ENCODE data around the gene DHTKD1.
"Not testable (repeated sequence)": the region's sequence is repeated elsewhere in the genome, so short reads cannot be mapped to it uniquely, and the experiment has no call there.

DHTKD1 gene

DNA sequence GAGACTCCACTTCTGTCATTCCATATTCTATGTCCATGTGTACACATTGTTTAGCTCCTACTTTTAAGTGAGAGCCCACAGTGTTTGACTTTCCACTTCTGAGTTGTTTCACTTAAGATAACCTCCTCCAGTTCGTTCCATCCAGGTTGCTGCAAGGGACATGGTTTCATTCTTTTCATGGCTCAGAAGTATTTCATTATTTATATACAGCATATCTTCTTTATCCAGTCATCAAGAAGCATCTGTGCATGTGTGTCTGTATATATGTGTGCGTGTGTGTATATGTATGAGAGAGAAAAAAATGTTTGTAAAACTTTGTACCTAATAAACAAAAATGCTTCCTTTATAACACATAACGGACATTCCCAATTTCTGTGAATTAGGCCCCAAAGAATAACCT is 66.9 kb downstream of the DHTKD1 start:
- no peak for DNase-seq (ENCODE audit: low read depth in 3 of 3)

DNA sequence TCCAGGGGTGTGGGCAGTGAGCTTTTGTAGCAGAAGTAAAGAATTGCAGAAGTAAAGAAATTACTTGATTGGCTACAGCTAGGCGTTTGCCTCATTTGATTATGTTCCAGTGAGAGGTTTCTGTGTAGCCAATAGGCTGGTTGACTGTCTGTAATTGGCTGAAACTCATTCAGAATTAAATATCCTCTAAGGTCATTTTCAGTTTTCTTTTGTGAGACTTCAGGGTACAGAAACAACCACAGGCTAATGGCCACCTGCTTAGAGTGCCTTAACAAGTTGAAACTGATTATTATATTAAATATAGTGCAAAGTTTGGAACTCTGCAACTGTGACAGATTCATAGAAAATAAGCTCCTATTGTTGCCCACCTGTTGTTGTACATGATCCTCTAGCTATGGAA is 71.3 kb downstream of the DHTKD1 start:
- no peak for DNase-seq (ENCODE audit: low read depth in 3 of 3)

DNA sequence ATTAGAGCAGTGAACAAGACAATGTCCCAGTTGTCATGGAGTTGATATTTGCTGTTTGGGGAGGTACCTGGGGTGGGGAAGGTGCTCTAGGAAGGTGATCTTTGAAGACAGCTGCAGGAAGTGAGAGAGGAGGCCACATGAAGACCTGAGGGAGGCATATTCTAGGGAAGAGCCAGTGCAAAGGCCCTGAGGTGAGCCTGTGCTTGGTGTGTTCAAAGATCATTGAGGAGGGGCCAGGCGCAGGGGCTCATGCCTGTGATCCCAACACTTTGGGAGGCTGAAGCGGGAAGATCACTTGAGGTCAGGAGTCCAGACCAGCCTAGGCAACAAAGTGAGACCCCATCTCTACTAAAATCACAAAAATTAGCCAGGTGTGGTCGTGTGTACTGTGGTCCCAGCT is 75.8 kb downstream of the DHTKD1 start:
- DNase-seq (ENCODE audit: low read depth in 3 of 3): no peak

DNA sequence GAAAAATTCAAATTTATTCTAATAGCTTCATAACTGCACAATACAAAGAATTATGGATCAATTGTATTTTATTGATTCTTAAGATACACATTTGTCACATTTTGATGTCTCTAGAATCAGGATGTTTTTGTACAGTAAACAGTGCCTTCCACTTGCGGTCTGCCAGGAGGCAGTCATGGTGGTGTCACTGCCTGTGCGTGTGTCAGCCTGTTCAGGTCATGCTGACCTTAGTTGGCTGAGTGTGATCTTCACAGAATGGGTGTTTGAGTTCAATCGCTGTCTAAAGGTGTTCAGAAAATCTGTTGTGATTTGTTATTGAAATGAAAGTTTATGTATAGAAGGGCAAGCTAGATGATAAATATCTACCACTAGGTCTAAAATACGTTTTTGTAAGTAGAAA is 81.4 kb downstream of the DHTKD1 start:
- DNase-seq (ENCODE audit: low read depth in 3 of 3): no peak

- no peak for DNase-seq (ENCODE audit: low read depth in 3 of 3)
Measured at GRCh38 chr10:12154516-12154915, 85.8 kb downstream of the DHTKD1 start.

DNA sequence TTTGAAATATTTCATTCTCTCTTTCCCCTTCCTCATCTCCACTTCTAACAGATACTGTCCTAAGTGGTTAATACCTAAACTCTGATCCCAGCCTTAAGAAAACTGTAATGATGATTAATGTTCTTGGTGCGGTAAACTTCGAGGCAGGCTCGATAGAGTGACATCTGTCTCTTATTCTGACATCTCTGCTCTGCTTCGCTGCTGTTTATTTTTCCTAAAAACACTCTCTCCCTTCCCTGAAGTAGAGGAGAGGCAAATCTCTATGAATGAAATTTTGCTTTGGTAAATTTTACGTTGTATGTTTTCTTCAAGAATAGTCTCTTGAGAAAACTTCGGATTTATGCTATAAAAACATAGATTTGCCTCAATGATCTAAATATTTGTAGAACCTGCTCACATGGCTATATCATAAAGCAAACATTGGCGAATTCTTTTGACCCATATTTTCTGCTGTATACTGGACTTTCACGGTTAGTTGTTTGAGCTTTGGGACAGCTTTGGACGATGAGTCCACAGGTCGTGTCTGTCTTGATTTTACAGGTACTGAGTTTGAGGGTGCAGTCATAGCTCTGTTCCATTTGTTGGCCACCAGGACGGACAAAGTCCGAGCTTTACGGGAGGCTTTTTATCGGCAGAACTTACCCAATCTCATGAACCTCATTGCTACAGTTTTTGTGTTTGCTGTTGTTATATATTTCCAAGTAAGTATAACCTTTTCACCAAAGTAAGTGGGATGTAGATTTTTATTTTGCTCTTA is 87.8 kb downstream of the DHTKD1 start:
- no peak for DNase-seq (ENCODE audit: low read depth in 3 of 3)

GRCh38 chr10:12158111-12158510 is 89.4 kb downstream of the DHTKD1 start:
- DNase-seq (ENCODE audit: low read depth in 3 of 3): no peak

- DNase-seq (ENCODE audit: low read depth in 3 of 3): no peak
Measured at GRCh38 chr10:12160664-12161063, 91.9 kb downstream of the DHTKD1 start.

GRCh38 chr10:12162927-12163326 is 94.2 kb downstream of the DHTKD1 start:
- DNase-seq (ENCODE audit: low read depth in 3 of 3): no peak

DNA sequence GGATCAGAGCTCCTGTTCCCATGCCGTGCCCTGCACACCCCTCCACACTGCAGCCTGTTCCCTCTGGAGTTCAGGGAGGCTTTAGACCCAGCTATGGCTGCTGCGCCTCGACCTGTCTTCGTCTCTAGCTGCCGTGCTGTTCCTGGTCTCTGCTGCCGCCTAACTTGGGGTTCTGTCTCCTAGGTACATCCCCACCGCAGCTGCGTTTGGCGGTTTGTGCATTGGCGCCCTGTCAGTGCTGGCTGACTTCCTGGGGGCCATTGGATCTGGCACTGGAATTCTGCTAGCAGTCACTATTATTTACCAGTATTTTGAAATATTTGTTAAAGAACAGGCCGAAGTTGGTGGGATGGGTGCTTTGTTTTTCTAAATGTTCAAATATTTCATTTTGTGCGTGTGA is 95.3 kb downstream of the DHTKD1 start:
- no peak for DNase-seq (ENCODE audit: low read depth in 3 of 3)

- no peak for DNase-seq (ENCODE audit: low read depth in 3 of 3)
Measured at GRCh38 chr10:12165036-12165435, 96.3 kb downstream of the DHTKD1 start.

DNA sequence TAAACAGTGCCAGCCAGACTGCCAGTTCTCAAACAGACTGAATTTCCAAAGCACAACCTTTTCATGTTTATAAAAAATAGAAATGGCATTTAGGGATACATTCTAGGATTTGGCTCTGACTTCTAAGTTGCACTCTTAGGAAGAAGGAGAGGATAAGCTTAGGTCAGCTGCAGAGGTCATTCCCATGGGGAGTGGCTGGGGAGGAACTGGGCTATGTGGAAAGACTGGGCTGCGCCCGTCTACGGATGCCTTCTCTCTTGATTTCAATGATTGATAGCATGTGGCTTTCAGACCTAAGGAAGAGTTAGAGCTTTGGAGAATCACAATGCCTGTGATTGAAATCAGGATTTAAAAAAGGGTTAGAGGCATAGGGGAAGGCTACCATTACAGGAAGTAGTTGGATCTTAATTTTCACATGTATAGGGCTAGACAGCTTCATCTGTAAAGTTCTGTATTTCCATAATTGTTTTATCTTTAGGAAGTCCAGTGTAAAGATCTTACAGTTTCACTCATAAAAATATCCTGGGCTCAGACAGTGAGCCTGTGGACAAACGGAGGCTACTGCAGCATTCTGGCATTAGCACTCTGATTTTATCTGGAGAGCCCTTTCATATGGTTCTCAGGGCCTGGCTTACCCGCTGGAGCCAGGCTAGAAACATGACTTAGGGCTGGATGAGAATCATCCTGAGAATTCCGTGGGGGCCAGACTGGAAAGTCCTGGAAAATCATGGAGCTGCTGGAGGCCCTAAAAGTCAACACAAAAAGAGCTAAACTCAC is 97.4 kb downstream of the DHTKD1 start:
- DNase-seq (ENCODE audit: low read depth in 3 of 3): no peak

DNA sequence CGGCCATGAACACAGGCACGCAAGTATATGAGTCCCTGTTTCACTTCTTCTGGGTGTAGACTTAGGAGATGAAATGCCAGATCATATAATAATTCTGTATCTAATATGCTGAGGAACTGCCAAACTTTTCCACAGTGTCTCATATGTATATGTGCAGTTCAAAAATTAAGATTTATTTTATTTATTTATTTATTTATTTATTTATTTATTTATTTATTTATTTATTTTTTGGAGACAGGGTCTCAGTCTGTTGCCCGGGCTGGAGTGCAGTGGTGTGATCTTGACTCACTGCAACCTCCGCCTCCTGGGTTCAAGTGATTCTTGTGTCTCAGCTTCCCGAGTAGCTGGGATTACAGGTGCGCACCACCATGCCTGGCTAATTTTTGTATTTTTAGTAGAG is 102.8 kb downstream of the DHTKD1 start:
- not testable (repeated sequence) for DNase-seq (ENCODE audit: low read depth in 3 of 3)

All from stimulated activated CD4-positive, alpha-beta T cell treated with anti-CD3 and anti-CD28 coated beads, TNF-alpha, amount 100 ng/mL, for 24 hours (primary cell).